NOMO-1 treated with dmso at 0.1 percent for 144 hours (cell line): Measurements from ENCODE around the gene HSD17B8.

Source experiments
- DNase-seq: peaks from one replicate; lab custom pipeline; 2025; ENCODE audit not compliant: unreplicated experiment; lab: John Stamatoyannopoulos, UW

The HSD17B8 gene

GRCh38 chr6:33171016-33171879, 33.2 kb upstream of the HSD17B8 start:
- no peak for DNase-seq

GRCh38 chr6:33171880-33172687, 32.4 kb upstream of the HSD17B8 start:
- DNase-seq: no peak

- DNase-seq: no peak
Measured at GRCh38 chr6:33172688-33173534, 31.5 kb upstream of the HSD17B8 start.

DNA sequence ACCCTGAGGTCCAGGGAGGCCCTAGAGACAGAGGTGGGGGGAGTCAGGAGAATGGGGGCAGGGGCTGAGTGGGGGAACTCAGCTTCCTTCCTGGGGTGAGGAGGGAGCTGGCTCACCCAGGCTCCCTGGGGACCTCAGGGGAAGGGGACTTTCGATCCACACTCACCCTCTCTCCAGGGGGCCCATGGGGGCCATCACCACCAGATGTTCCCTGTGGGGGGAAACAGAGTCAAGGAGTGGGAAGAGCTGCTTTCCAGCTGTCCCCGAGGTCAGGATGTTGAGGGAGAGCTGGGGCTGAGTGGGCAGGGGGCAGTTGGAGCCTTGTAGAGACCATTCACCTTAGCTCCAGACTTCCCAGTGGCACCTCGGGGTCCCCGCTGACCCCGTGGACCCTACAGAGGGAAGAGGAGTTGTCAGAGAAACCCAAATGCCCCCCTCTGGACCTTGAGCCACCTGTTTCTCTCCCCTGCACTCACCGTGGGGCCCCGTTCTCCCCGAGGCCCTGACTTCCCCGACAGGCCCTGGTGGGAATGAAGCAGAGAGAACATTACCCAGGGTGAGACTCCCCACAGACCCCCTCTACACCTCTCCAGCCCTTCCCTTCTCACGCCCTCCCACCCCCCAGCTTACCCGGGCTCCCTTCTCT, 30.8 kb upstream of the HSD17B8 start:
- DNase-seq: no peak

DNA sequence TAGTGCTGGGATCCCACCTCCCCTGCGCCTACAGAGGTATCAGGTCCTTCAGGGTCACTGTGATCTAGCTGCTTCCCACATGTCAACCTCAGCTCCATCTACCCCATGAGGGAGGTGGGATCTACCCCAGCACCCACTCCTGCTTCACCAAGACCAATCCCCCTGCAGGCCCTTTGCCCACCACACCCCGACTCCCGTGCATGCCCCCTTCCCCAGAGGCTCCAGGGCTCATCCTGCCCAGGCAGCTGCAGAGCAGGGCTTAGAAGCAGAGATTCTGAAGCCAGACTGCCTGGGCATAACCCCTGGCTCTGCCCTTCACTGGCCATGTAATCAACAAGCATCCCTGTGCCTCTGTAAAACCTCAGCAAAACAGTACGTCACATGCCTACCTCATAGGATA, 29.7 kb upstream of the HSD17B8 start:
- DNase-seq: no peak

DNA sequence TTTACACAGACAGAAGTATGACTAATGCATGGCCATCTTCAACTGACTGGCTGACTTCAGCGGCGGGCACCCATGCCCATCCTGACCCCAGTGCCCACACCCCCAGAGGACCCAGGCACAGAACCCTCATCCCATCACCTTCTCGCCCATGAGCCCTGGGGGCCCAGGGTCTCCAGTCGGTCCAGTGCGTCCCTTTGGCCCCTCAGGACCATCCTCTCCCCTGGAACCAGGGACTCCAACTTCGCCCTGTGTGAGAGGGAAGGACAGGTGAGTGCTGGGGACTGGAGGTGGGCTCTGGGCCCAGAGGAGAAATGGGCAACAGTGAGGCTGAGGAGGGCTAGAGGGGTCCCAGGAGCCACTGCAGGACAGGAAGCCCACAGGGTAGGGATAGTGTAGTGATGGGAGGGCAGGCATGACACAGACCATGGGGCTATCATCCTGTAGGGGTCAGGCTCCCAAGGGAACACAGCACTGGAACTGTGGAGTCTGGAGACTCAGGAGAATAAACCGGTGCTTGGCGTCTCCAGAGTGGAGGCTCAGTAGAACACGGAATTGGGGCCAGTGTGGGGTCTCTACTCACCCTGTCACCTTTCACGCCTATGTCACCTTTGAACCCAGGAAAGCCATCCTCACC, 28.9 kb upstream of the HSD17B8 start:
- no peak for DNase-seq

- no peak for DNase-seq
Measured at GRCh38 chr6:33176906-33177305, 27.5 kb upstream of the HSD17B8 start.

GRCh38 chr6:33177552-33178446, 26.7 kb upstream of the HSD17B8 start:
- no peak for DNase-seq

DNA sequence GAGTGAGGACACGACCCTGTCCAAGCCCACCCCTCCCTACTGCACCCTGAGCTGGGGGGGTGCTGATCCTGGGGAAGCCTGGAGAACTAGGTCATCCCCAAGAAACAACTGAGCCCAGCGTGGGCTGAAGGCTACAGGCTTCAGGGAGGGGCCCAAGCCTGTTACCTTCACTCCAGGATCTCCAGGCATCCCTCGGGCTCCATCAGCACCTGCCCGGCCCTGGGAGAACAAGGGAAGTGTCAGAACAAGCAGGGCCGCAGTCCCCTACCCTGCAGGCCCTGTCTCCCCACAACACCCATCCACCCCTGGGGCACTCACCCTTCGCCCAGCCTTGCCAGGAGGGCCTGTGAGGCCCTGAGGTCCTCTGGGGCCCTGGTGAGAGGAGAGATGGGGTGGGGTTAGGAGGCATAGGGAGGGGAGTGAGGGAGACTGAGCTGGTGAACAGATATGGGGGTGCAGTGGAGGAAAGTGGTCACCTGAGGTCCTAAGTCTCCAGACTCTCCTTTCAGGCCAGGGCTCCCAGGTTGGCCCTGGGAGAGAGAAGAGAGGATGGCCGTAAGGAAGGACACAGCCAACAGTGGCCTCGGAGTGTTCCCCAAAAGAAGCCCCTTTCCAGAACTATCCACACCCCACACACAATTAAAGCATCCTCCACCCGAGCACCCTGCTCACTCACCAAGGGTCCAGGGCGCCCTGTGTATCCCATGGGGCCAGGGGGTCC, 25.5 kb upstream of the HSD17B8 start:
- no peak for DNase-seq

DNA sequence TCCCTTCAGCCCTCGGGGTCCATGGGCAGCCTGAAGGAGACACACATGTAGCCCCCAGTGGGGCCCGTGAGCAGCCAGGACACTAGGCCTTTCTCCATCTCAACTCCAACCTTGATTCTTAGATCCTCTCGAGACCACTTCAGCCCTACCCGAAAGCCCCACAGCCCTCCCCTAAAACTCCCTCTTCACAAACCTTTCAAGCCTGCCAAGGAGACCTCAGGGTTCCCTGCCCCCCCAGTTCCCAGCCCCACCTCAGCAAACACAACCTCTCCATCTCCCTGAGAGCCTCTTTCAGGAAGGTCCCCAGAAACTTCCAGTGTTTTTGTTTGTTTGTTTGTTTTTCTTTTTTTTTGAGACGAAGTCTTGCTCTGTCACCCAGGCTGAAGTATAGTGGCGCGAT, 23.3 kb upstream of the HSD17B8 start:
- DNase-seq: no peak

- DNase-seq: no peak
Measured at GRCh38 chr6:33183071-33183683, 21.3 kb upstream of the HSD17B8 start.

DNA sequence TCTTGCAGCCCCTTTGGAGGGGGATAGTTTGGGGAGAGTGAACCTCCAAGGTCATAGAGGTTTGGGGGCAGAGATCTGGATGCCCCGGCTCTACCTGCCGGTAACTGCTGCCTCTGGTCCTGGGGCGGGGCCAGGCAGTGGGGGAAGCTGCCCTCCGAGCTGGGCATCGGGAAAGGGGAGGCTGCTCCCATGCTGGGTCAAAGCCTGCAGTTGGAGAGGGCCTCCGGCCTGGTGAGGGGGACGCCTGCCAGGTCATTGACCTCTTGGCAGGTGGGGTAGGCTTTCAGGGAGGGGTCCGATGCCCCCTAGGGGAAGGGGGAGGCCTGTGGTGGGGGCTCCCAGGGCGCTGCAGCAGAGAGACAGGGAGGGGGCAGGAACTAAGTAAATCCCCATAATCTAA, 19.3 kb upstream of the HSD17B8 start:
- DNase-seq: no peak

GRCh38 chr6:33185654-33186187, 18.7 kb upstream of the HSD17B8 start:
- no peak for DNase-seq

- no peak for DNase-seq
Measured at GRCh38 chr6:33187809-33188208, 16.6 kb upstream of the HSD17B8 start.

DNA sequence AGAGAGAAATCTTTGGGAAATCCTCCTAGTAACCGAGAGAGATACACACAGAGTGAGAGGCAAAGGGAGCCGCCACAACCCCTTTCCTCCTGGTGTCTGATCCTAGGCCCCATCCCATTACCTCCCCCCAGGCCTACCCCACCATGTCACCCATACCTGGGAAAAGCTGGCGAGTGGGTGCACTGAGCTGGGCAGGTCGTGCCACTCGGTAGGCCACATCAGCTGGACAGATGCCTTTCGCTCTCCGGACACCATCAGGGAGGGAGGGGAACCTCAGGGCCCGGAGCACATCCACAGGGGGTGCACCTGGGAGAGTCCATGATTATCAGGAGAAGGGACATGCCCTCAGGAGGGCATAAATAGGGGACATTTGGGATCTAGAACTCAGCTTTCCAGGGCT, 15.3 kb upstream of the HSD17B8 start:
- DNase-seq: no peak

DNA sequence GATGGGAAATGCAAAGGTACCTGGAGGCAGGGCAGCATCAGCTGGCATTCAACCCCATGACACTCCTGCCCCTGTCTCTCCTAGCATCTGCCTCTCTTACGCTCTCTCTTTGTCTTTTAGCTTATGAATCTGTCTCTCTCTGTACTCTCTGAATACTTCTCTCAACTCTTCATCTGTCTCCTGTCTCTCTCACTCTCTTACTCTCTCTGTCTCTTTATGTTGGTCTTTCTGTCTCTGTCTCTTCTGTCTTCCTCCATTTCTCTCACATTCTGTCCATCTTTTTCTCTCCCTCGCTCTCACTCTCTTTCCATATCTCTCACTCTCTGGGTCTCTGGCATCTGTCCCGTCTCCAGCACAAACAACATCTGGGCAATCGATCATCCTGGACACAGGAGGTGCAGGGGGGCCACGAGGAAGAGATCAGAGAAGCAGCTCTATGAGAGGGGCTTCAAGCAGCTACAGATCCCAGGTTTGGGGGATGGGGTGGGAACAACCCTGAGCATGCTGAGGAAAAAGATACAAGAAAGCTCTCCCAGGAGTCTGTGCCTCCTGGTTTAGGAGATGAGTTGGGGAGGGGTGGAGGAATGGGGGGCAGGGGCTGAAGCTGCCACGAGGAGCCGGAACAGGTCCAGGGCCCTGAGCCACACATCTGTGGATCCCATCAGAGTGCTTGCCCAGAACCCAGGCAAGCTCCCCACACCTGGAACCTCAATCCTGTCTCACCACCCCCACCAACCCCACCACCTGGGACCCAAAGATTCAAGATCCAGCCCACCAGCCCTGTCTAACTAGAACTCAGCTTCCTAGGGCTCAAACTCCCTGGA, 14.6 kb upstream of the HSD17B8 start:
- no peak for DNase-seq

DNA sequence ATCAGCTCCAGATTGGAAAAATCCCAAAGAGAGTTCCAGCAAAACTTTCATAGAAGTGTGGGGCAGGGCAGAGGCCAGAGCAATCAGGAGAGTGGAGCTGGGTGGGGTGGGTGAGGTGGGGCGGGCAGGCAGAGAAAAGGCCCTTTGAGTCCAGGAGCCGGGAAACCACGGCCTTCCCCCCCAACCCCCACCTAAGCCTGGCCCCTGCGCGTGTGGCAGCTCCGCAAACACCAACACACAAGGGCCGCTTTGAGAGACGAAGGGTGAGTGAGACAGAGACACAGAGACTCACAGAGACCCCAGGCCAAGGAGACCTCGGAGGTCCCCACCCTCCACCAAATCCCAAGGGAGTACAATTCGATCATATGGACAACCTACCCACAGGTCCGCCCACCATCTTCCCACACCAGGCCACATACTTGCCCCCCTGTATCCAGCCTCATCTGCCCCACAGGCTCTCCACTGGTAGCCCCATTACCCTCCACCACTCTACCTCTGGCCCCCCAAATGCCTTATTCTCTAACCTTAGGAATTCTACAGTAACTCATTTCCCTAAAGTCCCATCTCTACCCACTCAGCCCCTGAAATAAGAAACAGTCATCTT, 13.8 kb upstream of the HSD17B8 start:
- no peak for DNase-seq
